ENCODE results near the gene PYGB.

PYGB gene

GRCh38 chr20:25216199-25216945 is 31.5 kb upstream of the PYGB start:
- no peak for DNase-seq

GRCh38 chr20:25217161-25218108 is 30.4 kb upstream of the PYGB start:
- DNase-seq = no peak

DNA sequence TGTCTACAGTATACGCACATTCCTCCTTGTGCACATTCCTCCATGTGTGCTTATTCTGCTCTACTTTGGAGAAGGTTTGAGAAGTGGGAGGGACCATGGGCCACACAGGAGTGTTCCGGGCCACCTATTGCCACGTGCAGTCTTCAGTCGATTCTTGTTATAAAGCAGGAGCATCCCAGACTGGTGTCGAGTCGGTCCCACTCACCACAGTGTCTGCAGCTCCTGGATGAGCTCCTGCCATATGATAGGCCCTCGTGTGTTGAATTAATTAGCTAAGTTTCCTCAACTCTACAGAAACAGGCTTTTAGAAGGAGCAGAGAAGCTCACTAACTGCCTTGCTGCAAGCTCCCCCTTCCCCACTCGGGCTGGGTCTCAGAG is 29.8 kb upstream of the PYGB start:
- DNase-seq = no peak

- no peak for DNase-seq
Observed at GRCh38 chr20:25218492-25218891, 29.4 kb upstream of the PYGB start.

DNA sequence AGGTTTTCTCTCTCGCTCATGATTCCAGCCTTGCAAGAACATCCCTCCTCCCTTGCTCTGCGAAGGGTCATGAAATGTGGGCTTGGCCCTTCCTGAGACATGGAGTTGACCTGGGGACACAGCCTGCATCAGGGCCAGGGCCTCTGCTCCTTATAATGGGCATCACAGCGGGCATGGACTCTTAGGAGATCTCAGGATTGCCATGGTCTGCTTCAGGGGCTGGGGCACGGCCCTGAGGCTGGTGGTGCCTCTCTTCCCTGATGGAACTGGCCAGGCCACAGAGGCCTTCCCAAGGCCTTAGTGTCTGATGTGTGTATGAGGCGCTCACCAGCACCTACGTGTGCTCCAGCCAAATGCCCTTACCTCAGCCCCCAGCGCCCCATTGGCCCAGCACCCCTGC is 28.5 kb upstream of the PYGB start:
- no peak for DNase-seq

GRCh38 chr20:25220021-25220730 is 27.7 kb upstream of the PYGB start:
- DNase-seq = no peak

GRCh38 chr20:25220810-25221591 is 26.9 kb upstream of the PYGB start:
- DNase-seq = no peak

DNA sequence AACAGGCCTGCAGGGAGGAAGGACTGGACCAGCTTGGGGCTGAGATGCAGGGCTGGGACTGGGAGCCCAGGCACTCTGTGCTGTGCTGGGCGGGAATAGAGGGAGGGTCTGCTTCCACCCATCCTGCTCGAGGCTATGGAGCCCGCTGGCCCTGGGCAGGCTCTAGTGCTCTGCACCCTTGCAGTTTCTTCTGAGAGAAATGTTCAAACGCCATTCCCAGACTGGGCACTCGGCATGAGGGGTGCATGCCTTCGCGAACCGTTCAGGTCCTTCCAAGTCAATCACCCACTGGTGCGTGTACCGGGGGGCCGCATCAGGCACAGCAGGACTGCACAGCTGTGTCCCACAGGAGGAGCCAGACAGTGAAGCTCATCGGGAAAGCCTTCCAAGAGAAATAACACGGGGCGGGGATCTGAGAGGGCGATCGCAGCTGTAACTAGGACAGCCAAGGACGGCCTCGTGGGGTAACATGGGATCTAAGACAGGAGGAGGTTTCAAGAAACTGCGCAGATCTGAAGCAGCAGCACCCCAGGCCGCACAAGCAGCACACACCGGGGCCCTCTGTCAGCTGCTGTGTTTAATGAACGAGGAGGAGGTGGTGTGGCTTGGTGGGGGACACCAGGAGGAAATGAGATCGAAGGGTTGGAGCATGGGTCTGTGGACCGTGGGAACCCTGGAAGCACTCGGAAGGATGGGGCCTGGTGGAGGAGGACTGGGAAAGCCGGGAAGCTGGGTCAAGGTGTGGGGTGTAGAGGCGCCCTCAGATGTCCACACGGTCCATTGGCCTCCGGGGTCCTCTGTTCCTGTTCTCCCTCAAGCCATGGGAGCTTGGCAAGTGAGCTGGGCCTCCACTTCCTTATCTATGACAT is 26.1 kb upstream of the PYGB start:
- no peak for DNase-seq

DNA sequence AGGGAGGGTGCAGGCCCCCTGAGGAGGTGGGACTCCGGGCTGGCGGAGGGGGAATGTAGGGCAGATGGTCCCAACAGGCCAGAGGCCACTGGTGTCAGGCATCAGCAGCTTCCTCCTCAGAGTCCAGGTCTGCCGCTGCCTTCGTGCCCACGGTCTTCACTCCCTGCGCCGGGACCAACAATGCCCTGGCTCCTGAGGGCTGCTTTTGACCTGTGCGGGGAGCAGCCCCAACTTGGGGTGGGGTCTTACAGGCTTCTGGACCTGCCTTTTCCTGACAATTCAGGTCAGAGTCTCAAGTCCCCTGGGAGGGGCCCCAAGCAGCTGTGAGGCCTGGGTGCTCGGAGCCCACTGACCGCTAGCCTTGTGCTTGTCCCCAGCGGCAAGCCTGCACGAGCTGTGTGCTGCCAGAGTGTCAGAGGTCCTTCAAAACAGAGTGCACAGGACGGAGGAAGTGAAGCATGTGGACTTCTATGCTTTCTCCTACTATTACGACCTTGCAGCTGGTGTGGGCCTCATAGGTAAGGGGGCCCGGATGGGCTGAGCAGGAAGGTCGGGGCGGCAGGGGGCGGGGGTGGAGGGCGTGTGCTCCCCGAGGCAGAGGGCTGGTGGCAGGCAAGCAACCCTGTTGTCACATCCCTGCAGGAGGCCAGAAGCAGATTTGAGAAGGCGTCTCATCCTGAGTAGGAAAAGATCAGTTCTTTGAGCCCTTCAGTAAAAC is 25.3 kb upstream of the PYGB start:
- DNase-seq = no peak

DNA sequence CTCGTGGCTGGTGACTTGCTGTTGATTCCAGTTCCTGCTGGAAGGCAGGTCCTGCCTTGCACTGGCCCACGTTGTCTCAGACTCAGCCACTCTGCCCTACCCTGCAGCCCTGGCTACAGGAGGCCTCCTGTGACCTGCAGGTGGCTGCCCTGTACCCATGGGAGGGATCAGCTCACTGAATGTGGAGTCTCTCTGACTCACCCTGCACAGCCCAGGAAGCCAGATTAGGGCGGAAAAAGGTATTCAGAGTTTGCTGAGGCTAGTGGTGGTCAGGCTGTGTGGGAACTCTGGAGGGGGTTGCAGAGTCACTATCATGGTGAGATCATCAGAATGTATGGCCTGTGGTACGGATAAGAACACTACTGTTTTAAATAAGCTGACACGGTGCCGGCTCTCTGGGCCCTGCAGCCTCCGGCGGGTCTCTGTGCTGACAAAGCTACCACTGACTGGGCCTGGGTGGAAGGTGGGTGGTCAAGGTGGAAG is 24.7 kb upstream of the PYGB start:
- peak; percentile 67 for DNase-seq

DNA sequence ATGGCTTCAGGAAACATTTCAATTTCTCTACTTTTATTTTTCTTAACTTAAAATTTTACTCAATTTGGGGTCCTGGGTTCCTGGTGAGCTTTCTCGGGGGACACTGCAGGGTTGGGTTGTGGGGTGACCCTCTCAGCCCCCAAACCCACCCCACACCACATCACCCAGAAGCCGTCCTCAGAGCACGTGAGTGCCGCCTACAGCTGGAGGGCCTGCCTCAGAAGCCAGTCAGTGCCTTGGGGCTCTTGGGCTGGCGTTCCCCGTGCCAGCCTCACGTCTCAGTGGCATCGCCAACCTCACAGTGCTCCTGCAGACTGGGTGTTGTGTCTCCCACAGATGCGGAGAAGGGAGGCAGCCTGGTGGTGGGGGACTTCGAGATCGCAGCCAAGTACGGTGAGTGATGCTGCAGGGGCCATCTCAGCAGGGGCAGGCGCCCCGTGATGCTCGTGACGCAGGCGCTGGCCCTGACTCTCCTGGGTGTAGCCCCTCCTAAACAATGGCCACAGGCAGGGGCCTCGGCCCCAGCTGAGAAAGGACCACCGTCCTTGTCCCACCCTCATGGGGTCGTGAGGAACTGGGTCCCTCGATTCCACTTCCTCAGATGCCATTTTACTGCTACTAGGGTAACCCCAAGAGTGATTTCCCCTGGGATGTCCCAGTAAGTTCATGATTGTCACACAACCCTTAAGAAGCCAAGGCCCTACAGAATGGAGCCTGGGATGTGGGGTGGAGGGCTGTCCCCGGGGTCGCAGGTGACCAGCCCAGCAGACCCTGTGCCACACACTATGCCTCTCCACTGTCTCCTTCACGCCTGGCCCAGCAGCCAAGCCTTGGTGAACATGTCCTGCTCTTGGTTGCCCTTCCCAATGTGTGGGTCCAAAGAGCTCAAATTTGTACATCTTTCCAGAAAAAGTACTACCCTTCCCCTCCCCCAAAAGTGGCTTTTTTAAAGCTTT is 23.8 kb upstream of the PYGB start:
- DNase-seq = no peak

- no peak for DNase-seq
Observed at GRCh38 chr20:25224941-25225340, 22.9 kb upstream of the PYGB start.

GRCh38 chr20:25225642-25226432 is 22.0 kb upstream of the PYGB start:
- DNase-seq = no peak

DNA sequence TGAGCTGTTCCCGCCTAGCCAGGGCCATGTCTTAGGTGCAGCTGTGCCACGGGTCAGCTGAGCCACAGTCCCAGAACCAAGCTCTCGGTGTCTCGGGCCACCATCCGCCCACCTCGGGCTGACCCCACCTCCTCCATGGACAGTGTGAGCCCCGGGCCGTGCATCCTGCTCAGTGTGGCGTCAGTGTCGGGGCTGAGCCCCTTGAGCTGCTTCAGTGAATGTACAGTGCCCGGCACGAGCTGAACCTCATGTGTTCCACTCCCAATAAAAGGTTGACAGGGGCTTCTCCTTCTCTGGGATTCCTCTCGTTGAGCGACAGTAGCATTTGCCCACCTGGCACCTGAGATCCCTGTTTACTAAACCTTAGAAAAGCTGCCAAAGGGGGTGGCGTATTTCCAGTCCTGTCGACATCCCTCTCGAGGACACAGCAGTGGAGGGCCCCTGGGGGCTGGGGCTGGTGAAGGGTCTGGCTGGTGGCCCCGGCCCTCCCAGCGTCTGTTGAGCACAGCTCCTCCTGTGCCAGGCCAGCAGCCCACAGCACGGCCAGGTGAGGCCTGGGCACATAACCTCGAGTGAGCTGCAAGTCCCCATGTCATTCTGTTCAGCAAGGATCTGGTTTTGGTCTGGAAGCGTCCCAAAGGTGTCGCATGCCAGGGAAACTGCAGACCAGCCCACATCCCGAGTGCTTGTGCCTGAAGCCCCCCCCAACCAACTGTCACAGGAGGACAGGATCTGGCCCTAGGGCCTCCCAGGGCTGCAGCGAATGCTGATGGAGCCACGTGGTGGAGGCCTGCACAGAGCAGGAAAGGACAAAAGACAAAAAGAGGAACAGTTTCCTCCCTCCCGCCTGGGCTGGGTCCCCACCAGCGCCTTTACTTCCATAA is 21.2 kb upstream of the PYGB start:
- DNase-seq = no peak

DNA sequence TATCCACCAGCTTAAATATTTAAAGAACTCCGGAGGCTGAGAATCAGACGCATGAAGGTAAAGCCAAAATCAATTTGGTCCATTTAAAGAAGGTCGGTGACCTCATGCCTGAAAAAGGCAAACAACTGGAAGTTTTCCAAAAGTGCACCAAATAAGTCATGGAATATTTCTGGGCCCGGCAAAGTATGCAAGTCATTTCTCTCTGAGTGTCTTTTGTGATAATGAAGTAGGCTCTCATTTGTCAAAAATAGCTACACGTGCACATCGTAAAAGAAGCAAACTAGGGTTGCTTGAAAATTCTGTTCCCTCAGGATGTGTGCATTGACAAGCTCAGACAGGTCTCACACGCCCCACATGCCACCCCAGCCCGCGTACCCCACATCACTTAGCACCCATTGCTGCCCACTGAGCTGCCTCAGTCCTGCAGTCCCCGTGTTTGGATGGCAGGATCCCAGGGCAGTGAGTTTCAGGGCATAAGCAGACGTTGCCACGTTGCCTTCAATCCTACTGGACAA is 20.5 kb upstream of the PYGB start:
- no peak for DNase-seq

- DNase-seq = no peak
Observed at GRCh38 chr20:25229486-25230165, 18.3 kb upstream of the PYGB start.

Measured in amniotic stem cell (primary cell).